HG03571 (cell line): ENCODE measurements around the gene SARNP.
A peak's percentile ranks its signal among the peaks of the same experiment; 100 is the strongest.
"Not testable (repeated sequence)": the region's sequence is repeated elsewhere in the genome, so short reads cannot be mapped to it uniquely, and the experiment has no call there.

Experiments
- ATAC-seq: cut with Tn5 transposase; IDR thresholded peaks from one replicate; pipeline ENCODE4 v1.9.1; 2021; ENCODE audit not compliant: unreplicated experiment

The SARNP gene

GRCh38 chr12:55817345-55818139, at the start of gene SARNP, which contains the start of gene ORMDL2:
SARNP (minus strand) TSS chr12:55817724; CDS start chr12:55817701, 23 bp downstream.
ORMDL2 (plus strand) TSS chr12:55818041; CDS start chr12:55819000, 959 bp downstream.
- ATAC-seq = peak; percentile 97

- ATAC-seq = not testable (repeated sequence)
Measured at GRCh38 chr12:55866454-55867004, 49.0 kb upstream of the SARNP start.

- no peak for ATAC-seq
Measured at GRCh38 chr12:55865327-55865726, 47.8 kb upstream of the SARNP start.

GRCh38 chr12:55862931-55863330, 45.4 kb upstream of the SARNP start:
- not testable (repeated sequence) for ATAC-seq

GRCh38 chr12:55862286-55862685, 44.8 kb upstream of the SARNP start:
- no peak for ATAC-seq

GRCh38 chr12:55861871-55862270, 44.3 kb upstream of the SARNP start:
- no peak for ATAC-seq

GRCh38 chr12:55861396-55861795, 43.9 kb upstream of the SARNP start:
- ATAC-seq = no peak

GRCh38 chr12:55852740-55853139, 35.2 kb upstream of the SARNP start:
- ATAC-seq = no peak

- no peak for ATAC-seq
Measured at GRCh38 chr12:55850893-55851292, 33.4 kb upstream of the SARNP start.

- no peak for ATAC-seq
Measured at GRCh38 chr12:55850401-55850800, 32.9 kb upstream of the SARNP start.

GRCh38 chr12:55849616-55850343, 32.3 kb upstream of the SARNP start:
- ATAC-seq = no peak

- no peak for ATAC-seq
Measured at GRCh38 chr12:55847603-55848291, 30.2 kb upstream of the SARNP start.

- no peak for ATAC-seq
Measured at GRCh38 chr12:55847033-55847432, 29.5 kb upstream of the SARNP start.

GRCh38 chr12:55845785-55846496, 28.4 kb upstream of the SARNP start:
- no peak for ATAC-seq

GRCh38 chr12:55845361-55845760, 27.8 kb upstream of the SARNP start:
- ATAC-seq = no peak

- ATAC-seq = no peak
Measured at GRCh38 chr12:55844961-55845360, 27.4 kb upstream of the SARNP start.

- no peak for ATAC-seq
Measured at GRCh38 chr12:55843431-55843830, 25.9 kb upstream of the SARNP start.

GRCh38 chr12:55842681-55843429, 25.3 kb upstream of the SARNP start, which contains the start of gene MMP19:
MMP19 (minus strand) TSS chr12:55842936; CDS start chr12:55842830, 106 bp downstream.
- no peak for ATAC-seq

- ATAC-seq = no peak
Measured at GRCh38 chr12:55840581-55841351, 23.2 kb upstream of the SARNP start.
